ENCODE results near the gene NOL6. TPM values are rescaled to one million over a fixed set of nuclear protein-coding genes. Genes with fewer than 3 reads are reported as not detected.

Gene NOL6
- total and polyA plus RNA-seq, 4 experiments from 2014 or later = 11.7 to 41.1 (median 33.6) TPM

Small RNA genes within 50 kb of the gene (microRNA-seq; reads per million reads assigned to microRNA genes)
- gene MIR6851 (ENCODE audit: borderline microRNAs expressed, borderline number of aligned reads, borderline replicate concordance) = 0.72 reads per million

Other genes starting within 250 kb of the NOL6 start
- not detected for gene SPINK4, start 233.8 kb downstream of the NOL6 start, total RNA-seq
- not detected for gene SPINK4, start 233.8 kb downstream of the NOL6 start, polyA plus RNA-seq
- 10 to 100 TPM; 53.5 to 56.3 TPM for gene BAG1, start 209.2 kb downstream of the NOL6 start, total RNA-seq
- gene BAG1, start 209.2 kb downstream of the NOL6 start, polyA plus RNA-seq = 10 to 100 TPM; 70.9 to 84.9 TPM
- gene CHMP5, start 208.9 kb downstream of the NOL6 start, total RNA-seq = 10 to 100 TPM; 32.3 to 35.0 TPM
- gene CHMP5, start 208.9 kb downstream of the NOL6 start, polyA plus RNA-seq = 10 to 100 TPM; 44.3 to 59.9 TPM
- 10 to 100 TPM; 63.7 to 64.7 TPM for gene NFX1, start 183.4 kb downstream of the NOL6 start, total RNA-seq
- gene NFX1, start 183.4 kb downstream of the NOL6 start, polyA plus RNA-seq = 10 to 100 TPM; 21.2 to 45.0 TPM
- gene AQP7, start 71.4 kb downstream of the NOL6 start, total RNA-seq = under 1 TPM in 1 of 2 experiments, not detected in 1; 0.81 TPM
- gene AQP7, start 71.4 kb downstream of the NOL6 start, polyA plus RNA-seq = under 1 TPM in 1 of 2 donors, not detected in 1; 0.30 TPM
- 100 to 1,000 TPM; 172 TPM for gene AQP3, start 26.3 kb downstream of the NOL6 start, total RNA-seq
- 100 to 1,000 TPM; 484 to 562 TPM for gene AQP3, start 26.3 kb downstream of the NOL6 start, polyA plus RNA-seq
- gene ANKRD18B, start 50.3 kb upstream of the NOL6 start, total RNA-seq = 1 to 10 TPM; 1.2 to 1.9 TPM
- not detected for gene ANKRD18B, start 50.3 kb upstream of the NOL6 start, polyA plus RNA-seq